Fibroblast of lung (primary cell): Measurements from ENCODE around the gene ZNF594. TPM values are rescaled to one million over a fixed set of nuclear protein-coding genes. Genes with fewer than 3 reads are reported as not detected.

ENCODE experiments used
- DNase-seq, 2 donors: peaks; one replicate each; pipeline versions ENCODE4 v3.0.0 to v3.0.0-alpha.2; 2010; ENCODE audit warnings: low read depth in 2 of 2
- H2AFZ ChIP-seq: 2 replicates; pipeline ENCODE4 v1.5.1; 2012; ENCODE audit warnings: low read length, control low read depth, inconsistent platforms
- H3K27ac ChIP-seq: 2 replicates; pipeline ENCODE4 v1.5.1; 2011; ENCODE audit warnings: low read length, control low read depth; ENCODE audit not compliant: insufficient read depth
- H3K27me3 ChIP-seq: 2 replicates; pipeline ENCODE4 v1.5.1; 2011; ENCODE audit warnings: mild to moderate bottlenecking, low read length; ENCODE audit not compliant: control insufficient read depth, insufficient read depth
- H3K36me3 ChIP-seq: 2 replicates; pipeline ENCODE4 v1.5.1; 2011; ENCODE audit warnings: low read length; ENCODE audit not compliant: control insufficient read depth, insufficient read depth
- H3K4me1 ChIP-seq: 2 replicates; pipeline ENCODE4 v1.5.1; 2011; ENCODE audit warnings: low read length; ENCODE audit not compliant: control insufficient read depth, insufficient read depth; ENCODE audit errors: extremely low read depth
- H3K4me2 ChIP-seq: 2 replicates; pipeline ENCODE4 v1.5.1; 2011; ENCODE audit warnings: low read length, control low read depth; ENCODE audit not compliant: insufficient read depth; ENCODE audit errors: extremely low read depth
- H3K4me3 ChIP-seq, 4 experiments: fragments of 200-600 bp in 1 of 4; sonication (generic) in 1 of 4; replicated peaks in 1 of 4; 2 replicates each; pipeline ENCODE4 v1.5.1; 2011 to 2016; ENCODE audit warnings: low read length in 4 of 4, low read depth in 3 of 4, mild to moderate bottlenecking in 3 of 4, control low read depth in 2 of 4, inconsistent platforms in 1 of 4, mixed read lengths in 1 of 4; ENCODE audit not compliant: insufficient read depth in 1 of 4; ENCODE audit errors: control extremely low read depth in 1 of 4
- H3K79me2 ChIP-seq: 2 replicates; pipeline ENCODE4 v1.5.1; 2012; ENCODE audit warnings: mild to moderate bottlenecking, low read length, inconsistent platforms; ENCODE audit not compliant: control insufficient read depth, insufficient read depth
- H3K9ac ChIP-seq: 2 replicates; pipeline ENCODE4 v1.5.1; 2011; ENCODE audit warnings: mild to moderate bottlenecking, low read length, control low read depth; ENCODE audit not compliant: insufficient read depth
- H3K9me3 ChIP-seq: 2 replicates; pipeline ENCODE4 v1.5.1; 2012; ENCODE audit warnings: low read depth, low read length; ENCODE audit not compliant: control insufficient read depth, insufficient read depth
- H4K20me1 ChIP-seq: 2 replicates; pipeline ENCODE4 v1.5.1; 2011; ENCODE audit warnings: low read length; ENCODE audit not compliant: control insufficient read depth, insufficient read depth; ENCODE audit errors: extremely low read depth
- EZH2 ChIP-seq: IDR thresholded peaks from 2 replicates; pipeline ENCODE4 v1.5.1; 2012; ENCODE audit warnings: low read length, control low read depth, mild to moderate bottlenecking; ENCODE audit errors: missing control alignments
- polyA plus RNA-seq, 2 donors: library from polyadenylated mRNA; depleted of rRNA in 1 of 2; stranded (reverse) in 1 of 2; unstranded in 1 of 2; fragments of >200 nt; gene quantifications; 2 replicates each; pipeline ENCODE4 v1.2.1, GENCODE V29; 2011 to 2012; ENCODE audit warnings: missing spikeins in 1 of 2
- total RNA-seq: library from RNA; depleted of rRNA; stranded (reverse); fragments of >200 nt; gene quantifications from 2 replicates; pipeline ENCODE4 v1.2.1, GENCODE V29; 2014
- TF ChIP-seq, protein P1 (sequence below), 2 donors: IDR thresholded peaks in 1 of 2; conservative IDR thresholded peaks in 1 of 2; 1 replicate in 1 of 2; 2 replicates in 1 of 2; pipeline ENCODE4 v1.5.1; 2011 to 2012; ENCODE audit warnings: low read length in 2 of 2, control low read depth in 1 of 2, inconsistent platforms in 1 of 2, low read depth in 1 of 2, mild to moderate bottlenecking in 1 of 2

ZNF594 gene
- total and polyA plus RNA-seq, 2 donors (not counting 1 experiment from before 2014, with no cell fraction given), result 2.9 to 8.3 TPM

DNA sequence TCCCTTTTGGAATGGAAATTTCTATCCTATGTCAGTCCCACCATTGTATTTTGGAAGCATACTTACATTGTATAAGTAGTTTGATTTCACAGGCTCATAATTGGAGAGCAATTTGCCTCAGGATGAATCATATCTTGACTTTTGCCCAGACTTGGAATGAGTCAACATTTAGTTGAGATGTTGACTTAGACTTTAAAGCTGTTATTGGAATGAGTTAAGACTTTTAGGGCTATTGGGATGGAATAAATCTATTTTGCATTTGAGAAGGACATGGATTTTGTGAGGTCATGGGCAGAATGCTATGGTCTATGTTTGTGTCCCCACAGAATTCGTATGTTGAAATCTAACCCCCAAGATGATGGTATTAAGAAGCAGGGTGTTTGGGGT, 12.2 kb upstream of the ZNF594 start:
- TF ChIP-seq, protein P1, sequence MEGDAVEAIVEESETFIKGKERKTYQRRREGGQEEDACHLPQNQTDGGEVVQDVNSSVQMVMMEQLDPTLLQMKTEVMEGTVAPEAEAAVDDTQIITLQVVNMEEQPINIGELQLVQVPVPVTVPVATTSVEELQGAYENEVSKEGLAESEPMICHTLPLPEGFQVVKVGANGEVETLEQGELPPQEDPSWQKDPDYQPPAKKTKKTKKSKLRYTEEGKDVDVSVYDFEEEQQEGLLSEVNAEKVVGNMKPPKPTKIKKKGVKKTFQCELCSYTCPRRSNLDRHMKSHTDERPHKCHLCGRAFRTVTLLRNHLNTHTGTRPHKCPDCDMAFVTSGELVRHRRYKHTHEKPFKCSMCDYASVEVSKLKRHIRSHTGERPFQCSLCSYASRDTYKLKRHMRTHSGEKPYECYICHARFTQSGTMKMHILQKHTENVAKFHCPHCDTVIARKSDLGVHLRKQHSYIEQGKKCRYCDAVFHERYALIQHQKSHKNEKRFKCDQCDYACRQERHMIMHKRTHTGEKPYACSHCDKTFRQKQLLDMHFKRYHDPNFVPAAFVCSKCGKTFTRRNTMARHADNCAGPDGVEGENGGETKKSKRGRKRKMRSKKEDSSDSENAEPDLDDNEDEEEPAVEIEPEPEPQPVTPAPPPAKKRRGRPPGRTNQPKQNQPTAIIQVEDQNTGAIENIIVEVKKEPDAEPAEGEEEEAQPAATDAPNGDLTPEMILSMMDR (conservative IDR thresholded peaks at IDR 0.05 in 1 of 2, IDR thresholded peaks at IDR 0.05 in 1 of 2; ENCODE audit: low read depth in 1 of 2, low read length in 2 of 2), result no peak
- TF ChIP-seq EZH2, result no peak

DNA sequence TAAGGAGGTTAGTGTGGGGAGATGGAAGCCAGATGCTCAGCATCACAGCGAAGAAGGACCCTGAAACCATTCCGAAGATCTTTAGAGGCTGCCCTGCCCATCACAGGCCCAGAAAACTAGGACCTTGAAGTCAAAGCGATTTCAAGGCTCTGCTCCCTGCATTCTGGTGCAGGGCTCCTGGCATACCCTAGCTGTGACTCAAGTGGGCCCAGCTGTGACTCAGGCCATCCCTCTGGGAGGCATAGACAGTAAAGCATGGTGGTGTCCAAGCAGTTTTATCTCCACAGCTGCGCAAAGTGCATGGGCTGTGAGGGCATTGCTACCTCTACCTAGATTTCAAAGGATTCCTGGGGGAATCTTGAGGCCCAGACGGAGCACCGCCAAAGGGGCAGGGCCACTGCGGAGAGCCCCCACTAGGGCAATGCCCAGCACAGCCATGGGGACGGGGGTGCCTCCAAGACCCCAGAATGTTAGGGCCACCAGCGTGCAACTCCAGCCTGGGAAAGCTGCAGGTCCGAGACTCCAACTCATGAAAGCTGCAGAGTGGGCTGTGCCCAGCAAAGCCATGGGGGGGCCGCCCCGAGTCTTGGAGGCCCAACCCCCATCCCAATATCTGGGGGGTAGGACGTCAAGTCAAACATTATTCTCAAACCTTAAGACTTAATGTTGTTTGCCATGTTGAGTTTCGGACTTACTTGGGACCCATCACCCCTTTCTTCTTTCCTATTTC, 11.7 kb upstream of the ZNF594 start:
- no peak for TF ChIP-seq EZH2
- TF ChIP-seq, protein P1 (conservative IDR thresholded peaks at IDR 0.05 in 1 of 2, IDR thresholded peaks at IDR 0.05 in 1 of 2; ENCODE audit: low read depth in 1 of 2, low read length in 2 of 2), result no peak
- Histone ChIP-seq H3K4me3 (no peak overlapping the region), H3K4me2 (peak overlapping the region; percentile 13)

More for the DNA sequence above, 12.2 kb upstream of the ZNF594 start:
- no peaks in the 10 kb centered on the region for H4K20me1 ChIP-seq
- H3K9me3 ChIP-seq, result no peaks in the 10 kb centered on the region
- H3K27me3 ChIP-seq, result no peaks in the 10 kb centered on the region
- H3K9ac ChIP-seq, result no peak overlapping the region
- peak; percentile 75 to 77 for DNase-seq
- H2AFZ ChIP-seq, result no peak overlapping the region
- H3K27ac ChIP-seq, result no peak overlapping the region
- no peaks in the 10 kb centered on the region for H3K79me2 ChIP-seq
- no peak overlapping the region for H3K4me3 ChIP-seq
- H3K36me3 ChIP-seq, result no peaks in the 10 kb centered on the region
- no peaks in the 10 kb centered on the region for H3K4me1 ChIP-seq
- H3K4me2 ChIP-seq, result peak overlapping the region; percentile 13

DNA sequence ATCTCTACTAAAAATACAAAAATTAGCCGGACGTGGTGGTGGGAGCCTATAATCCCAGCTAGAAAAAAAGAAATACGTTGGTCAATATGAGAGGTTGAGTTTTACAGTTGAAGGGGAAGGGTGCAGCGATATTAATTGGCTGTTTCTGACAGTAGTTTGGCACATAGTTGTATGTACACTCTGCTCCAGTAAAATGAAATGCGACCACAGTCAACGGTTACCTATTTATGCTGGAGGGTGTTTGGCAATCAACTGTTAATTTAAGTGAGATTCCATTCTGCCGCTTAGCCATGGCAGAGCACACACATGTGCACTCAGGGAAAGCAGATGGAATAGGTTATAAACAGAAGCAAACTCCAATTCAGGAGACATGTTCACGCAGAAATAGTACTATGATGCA, 9.3 kb upstream of the ZNF594 start:
- no peak overlapping the region for H3K9ac ChIP-seq
- no peak for DNase-seq
- no peak overlapping the region for H3K4me3 ChIP-seq
- H4K20me1 ChIP-seq, result no peaks in the 10 kb centered on the region
- no peaks in the 10 kb centered on the region for H3K79me2 ChIP-seq
- TF ChIP-seq, protein P1 (conservative IDR thresholded peaks at IDR 0.05 in 1 of 2, IDR thresholded peaks at IDR 0.05 in 1 of 2; ENCODE audit: low read depth in 1 of 2, low read length in 2 of 2), result no peak
- TF ChIP-seq EZH2, result no peak
- H3K27ac ChIP-seq, result no peak overlapping the region
- H3K9me3 ChIP-seq, result no peaks in the 10 kb centered on the region
- H3K4me2 ChIP-seq, result no peak overlapping the region
- H2AFZ ChIP-seq, result no peak overlapping the region
- no peaks in the 10 kb centered on the region for H3K4me1 ChIP-seq
- H3K36me3 ChIP-seq, result no peaks in the 10 kb centered on the region
- H3K27me3 ChIP-seq, result no peaks in the 10 kb centered on the region

More for the DNA sequence above, 11.7 kb upstream of the ZNF594 start:
- H3K79me2 ChIP-seq, result no peaks in the 10 kb centered on the region
- no peaks in the 10 kb centered on the region for H3K36me3 ChIP-seq
- no peaks in the 10 kb centered on the region for H3K9me3 ChIP-seq
- no peaks in the 10 kb centered on the region for H3K4me1 ChIP-seq
- DNase-seq, result peak in 1 of 2 donors; percentile 37
- H3K27ac ChIP-seq, result no peak overlapping the region
- H4K20me1 ChIP-seq, result no peaks in the 10 kb centered on the region
- no peak overlapping the region for H2AFZ ChIP-seq
- H3K9ac ChIP-seq, result no peak overlapping the region
- H3K27me3 ChIP-seq, result no peaks in the 10 kb centered on the region
